Activated T-helper 1 cell treated with Interleukin-2 at 50 U/mL for 16 hours (primary cell): ENCODE measurements around the gene MGAT5.
"Not testable (repeated sequence)": the region's sequence is repeated elsewhere in the genome, so short reads cannot be mapped to it uniquely, and the experiment has no call there.

Experiments used
- DNase-seq: peaks from one replicate; pipeline ENCODE4 v3.0.0-alpha.2; 2020; ENCODE audit warnings: low read depth

MGAT5 gene

GRCh38 chr2:134278553-134278952, 24.7 kb downstream of the MGAT5 start:
- DNase-seq: no peak

GRCh38 chr2:134279417-134279816, 25.5 kb downstream of the MGAT5 start:
- no peak for DNase-seq

- DNase-seq: no peak
Measured at GRCh38 chr2:134280231-134280630, 26.4 kb downstream of the MGAT5 start.

GRCh38 chr2:134280726-134281125, 26.9 kb downstream of the MGAT5 start:
- no peak for DNase-seq

- DNase-seq: no peak
Measured at GRCh38 chr2:134281815-134282419, 28.0 kb downstream of the MGAT5 start.

- DNase-seq: no peak
Measured at GRCh38 chr2:134282629-134283400, 28.9 kb downstream of the MGAT5 start.

GRCh38 chr2:134283661-134284060, 29.8 kb downstream of the MGAT5 start:
- DNase-seq: no peak

- no peak for DNase-seq
Measured at GRCh38 chr2:134284119-134284670, 30.3 kb downstream of the MGAT5 start.

GRCh38 chr2:134287323-134287722, 33.5 kb downstream of the MGAT5 start:
- DNase-seq: no peak

GRCh38 chr2:134288814-134289213, 34.9 kb downstream of the MGAT5 start:
- no peak for DNase-seq

GRCh38 chr2:134289225-134289624, 35.4 kb downstream of the MGAT5 start:
- peak; percentile 28 for DNase-seq

GRCh38 chr2:134290358-134290757, 36.5 kb downstream of the MGAT5 start:
- DNase-seq: no peak

GRCh38 chr2:134292514-134292913, 38.6 kb downstream of the MGAT5 start:
- DNase-seq: no peak

- no peak for DNase-seq
Measured at GRCh38 chr2:134293719-134294537, 40.1 kb downstream of the MGAT5 start.

GRCh38 chr2:134294598-134294997, 40.7 kb downstream of the MGAT5 start:
- DNase-seq: not testable (repeated sequence)

- DNase-seq: no peak
Measured at GRCh38 chr2:134295441-134295840, 41.6 kb downstream of the MGAT5 start.

GRCh38 chr2:134296301-134296700, 42.4 kb downstream of the MGAT5 start:
- no peak for DNase-seq

- DNase-seq: no peak
Measured at GRCh38 chr2:134299334-134299733, 45.5 kb downstream of the MGAT5 start.

- DNase-seq: no peak
Measured at GRCh38 chr2:134300585-134300984, 46.7 kb downstream of the MGAT5 start.

- DNase-seq: no peak
Measured at GRCh38 chr2:134301099-134301927, 47.4 kb downstream of the MGAT5 start.

- no peak for DNase-seq
Measured at GRCh38 chr2:134301928-134302260, 48.0 kb downstream of the MGAT5 start.
